HUES48 (cell line): ENCODE measurements around the gene LILRB5.
"Not testable (repeated sequence)": the region's sequence is repeated elsewhere in the genome, so short reads cannot be mapped to it uniquely, and the experiment has no call there.

Experiments
- H3K27ac ChIP-seq: one replicate; pipeline ENCODE4 v1.7.0; 2013; ENCODE audit warnings: low read depth, low read length, inconsistent platforms
- H3K27me3 ChIP-seq: 2 replicates; pipeline ENCODE4 v1.6.1; 2013; ENCODE audit warnings: mild to moderate bottlenecking, low read length; ENCODE audit not compliant: control insufficient read depth, insufficient read depth
- H3K36me3 ChIP-seq: 2 replicates; pipeline ENCODE4 v1.6.1; 2013; ENCODE audit warnings: low read length; ENCODE audit not compliant: control insufficient read depth, insufficient read depth
- H3K4me1 ChIP-seq: 2 replicates; pipeline ENCODE4 v1.6.1; 2013; ENCODE audit warnings: mild to moderate bottlenecking, low read length; ENCODE audit not compliant: control insufficient read depth, insufficient read depth
- H3K4me3 ChIP-seq: 2 replicates; pipeline ENCODE4 v1.5.1; 2013; ENCODE audit warnings: mild to moderate bottlenecking, low read depth, low read length
- H3K9ac ChIP-seq: 2 replicates; pipeline ENCODE4 v1.6.1; 2013; ENCODE audit warnings: mild to moderate bottlenecking, low read depth, low read length, moderate library complexity
- H3K9me3 ChIP-seq: 2 replicates; pipeline ENCODE4 v1.6.1; 2013; ENCODE audit warnings: low read length; ENCODE audit not compliant: control insufficient read depth, insufficient read depth

The LILRB5 gene

GRCh38 chr19:54222474-54223276 is 34.4 kb downstream of the LILRB5 start, which contains the start of gene LILRB3:
Gene LILRB3, minus strand, starts transcription at chr19:54223007. Its CDS starts 31 bp downstream, at chr19:54222976.
- H3K9ac ChIP-seq, H3K4me1 ChIP-seq, H3K4me3 ChIP-seq, H3K36me3 ChIP-seq, H3K27me3 ChIP-seq, H3K9me3 ChIP-seq, H3K27ac ChIP-seq: not testable (repeated sequence)

- H3K9ac ChIP-seq, H3K4me1 ChIP-seq, H3K9me3 ChIP-seq, H3K4me3 ChIP-seq, H3K27ac ChIP-seq, H3K36me3 ChIP-seq, H3K27me3 ChIP-seq: not testable (repeated sequence)
These were observed 35.1 kb downstream of the LILRB5 start for GRCh38 chr19:54221947-54222346.

GRCh38 chr19:54219702-54220101 is 37.4 kb downstream of the LILRB5 start:
- H3K4me3 ChIP-seq, H3K4me1 ChIP-seq, H3K27me3 ChIP-seq, H3K9me3 ChIP-seq, H3K9ac ChIP-seq, H3K27ac ChIP-seq, H3K36me3 ChIP-seq: not testable (repeated sequence)

- Histone ChIP-seq H3K9me3 (peaks cover 2% of the 10 kb centered on the region; the same call in 1 of the 2 replicates), H3K36me3 (no peaks in the 10 kb centered on the region), H3K27ac (no peak overlapping the region), H3K4me3 (no peak overlapping the region), H3K4me1 (no peaks in the 10 kb centered on the region), H3K9ac (no peak overlapping the region), H3K27me3 (no peaks in the 10 kb centered on the region)
These were observed 38.0 kb downstream of the LILRB5 start for GRCh38 chr19:54218960-54219661.

- Histone ChIP-seq H3K36me3 (no peaks in the 10 kb centered on the region), H3K4me1 (no peaks in the 10 kb centered on the region), H3K9me3 (peaks cover 2% of the 10 kb centered on the region; the same call in 1 of the 2 replicates), H3K9ac (no peak overlapping the region), H3K27me3 (no peaks in the 10 kb centered on the region), H3K27ac (no peak overlapping the region), H3K4me3 (no peak overlapping the region)
These were observed 38.8 kb downstream of the LILRB5 start for GRCh38 chr19:54218259-54218658.

GRCh38 chr19:54217517-54218247 is 39.4 kb downstream of the LILRB5 start:
- not testable (repeated sequence) for H3K9me3 ChIP-seq, H3K27me3 ChIP-seq, H3K9ac ChIP-seq, H3K27ac ChIP-seq, H3K36me3 ChIP-seq, H3K4me1 ChIP-seq, H3K4me3 ChIP-seq

GRCh38 chr19:54216869-54217268 is 40.2 kb downstream of the LILRB5 start:
- no peaks in the 10 kb centered on the region for H3K36me3 ChIP-seq

GRCh38 chr19:54214734-54215133 is 42.3 kb downstream of the LILRB5 start:
- H3K9me3 ChIP-seq, H3K4me1 ChIP-seq, H3K4me3 ChIP-seq, H3K27me3 ChIP-seq, H3K9ac ChIP-seq, H3K36me3 ChIP-seq, H3K27ac ChIP-seq: not testable (repeated sequence)

More at GRCh38 chr19:54216869-54217268, 40.2 kb downstream of the LILRB5 start:
- peaks cover 2% of the 10 kb centered on the region; the same call in 1 of the 2 replicates for H3K9me3 ChIP-seq
- no peak overlapping the region for H3K4me3 ChIP-seq
- no peaks in the 10 kb centered on the region for H3K4me1 ChIP-seq
- no peak overlapping the region for H3K27ac ChIP-seq
- H3K27me3 ChIP-seq, result no peaks in the 10 kb centered on the region
- H3K9ac ChIP-seq, result no peak overlapping the region

GRCh38 chr19:54214217-54214616 is 42.9 kb downstream of the LILRB5 start:
- not testable (repeated sequence) for H3K4me1 ChIP-seq, H3K27me3 ChIP-seq, H3K36me3 ChIP-seq, H3K9me3 ChIP-seq, H3K9ac ChIP-seq, H3K4me3 ChIP-seq, H3K27ac ChIP-seq

- Histone ChIP-seq H3K27ac (no peak overlapping the region), H3K9me3 (peaks cover 2% of the 10 kb centered on the region; the same call in 1 of the 2 replicates), H3K36me3 (peaks cover 24% of the 10 kb centered on the region), H3K4me1 (no peaks in the 10 kb centered on the region), H3K4me3 (no peak overlapping the region), H3K9ac (no peak overlapping the region), H3K27me3 (no peaks in the 10 kb centered on the region)
These were observed 45.8 kb downstream of the LILRB5 start for GRCh38 chr19:54211235-54211634.
